ENCODE measurements around the gene BTBD7.

- TF ChIP-seq CTCF (conservative IDR thresholded peaks at IDR 0.05) (no peak), ZFX (IDR thresholded peaks at IDR 0.05) (no peak)
Observed at GRCh38 chr14:93343797-93344196, 11.0 kb upstream of the BTBD7 start.
